KMS-11 (cell line): ENCODE data around the gene WDR64.
"Not testable (repeated sequence)": the region's sequence is repeated elsewhere in the genome, so short reads cannot be mapped to it uniquely, and the experiment has no call there.

ENCODE experiments used
- H2AFZ ChIP-seq: fragments of 200-600 bp; sonication (generic); 2 replicates; pipeline ENCODE4 v1.6.1; 2016; ENCODE audit warnings: antibody characterized with exemption, mixed run types, low read depth
- H3K27ac ChIP-seq: fragments of 200-600 bp; sonication (generic); 2 replicates; pipeline ENCODE4 v1.6.1; 2016; ENCODE audit warnings: mild to moderate bottlenecking, mixed run types
- H3K27me3 ChIP-seq: fragments of 200-600 bp; sonication (generic); 2 replicates; pipeline ENCODE4 v1.6.1; 2017; ENCODE audit warnings: mild to moderate bottlenecking, low read depth, mixed run types, moderate library complexity; ENCODE audit not compliant: insufficient read depth
- H3K36me3 ChIP-seq: fragments of 200-600 bp; sonication (generic); 2 replicates; pipeline ENCODE4 v1.6.1; 2017; ENCODE audit warnings: mild to moderate bottlenecking, mixed run types; ENCODE audit not compliant: insufficient read depth
- H3K4me1 ChIP-seq: fragments of 200-600 bp; sonication (generic); 2 replicates; pipeline ENCODE4 v1.6.1; 2016; ENCODE audit warnings: mild to moderate bottlenecking, low read depth, mixed run types; ENCODE audit not compliant: poor library complexity, severe bottlenecking
- H3K4me2 ChIP-seq: fragments of 200-600 bp; sonication (generic); 2 replicates; pipeline ENCODE4 v1.7.0; 2016; ENCODE audit warnings: mild to moderate bottlenecking, mixed run types
- H3K4me3 ChIP-seq: fragments of 200-600 bp; sonication (generic); IDR thresholded peaks from 2 replicates; pipeline ENCODE4 v1.6.1; 2017; ENCODE audit warnings: low read depth, low read length, mixed read lengths; ENCODE audit not compliant: insufficient read depth
- H3K79me2 ChIP-seq: fragments of 200-600 bp; sonication (generic); 2 replicates; pipeline ENCODE4 v1.6.1; 2016; ENCODE audit warnings: low read depth, mixed run types; ENCODE audit not compliant: insufficient read depth
- H3K9ac ChIP-seq: fragments of 200-600 bp; sonication (generic); 2 replicates; pipeline ENCODE4 v1.6.1; 2016; ENCODE audit warnings: mild to moderate bottlenecking, mixed run types
- H4K20me1 ChIP-seq: fragments of 200-600 bp; sonication (generic); 2 replicates; pipeline ENCODE4 v1.6.1; 2016; ENCODE audit warnings: mild to moderate bottlenecking, mixed run types; ENCODE audit not compliant: insufficient read depth
- CTCF ChIP-seq: fragments of 200-600 bp; sonication (generic); conservative IDR thresholded peaks from 2 replicates; pipeline ENCODE4 v1.6.1; 2017; ENCODE audit warnings: low read depth, mild to moderate bottlenecking, antibody characterized with exemption, low read length, moderate library complexity, mixed read lengths

WDR64 gene

GRCh38 chr1:241648159-241648558, 3.9 kb upstream of the WDR64 start:
- Histone ChIP-seq H3K4me2 (no peak overlapping the region), H3K4me3 (no peak overlapping the region), H2AFZ (no peak overlapping the region), H4K20me1 (no peaks in the 10 kb centered on the region), H3K27me3 (no peaks in the 10 kb centered on the region), H3K27ac (no peak overlapping the region), H3K9ac (no peak overlapping the region), H3K79me2 (no peaks in the 10 kb centered on the region), H3K4me1 (no peaks in the 10 kb centered on the region), H3K36me3 (no peaks in the 10 kb centered on the region)
- TF ChIP-seq CTCF = no peak

DNA sequence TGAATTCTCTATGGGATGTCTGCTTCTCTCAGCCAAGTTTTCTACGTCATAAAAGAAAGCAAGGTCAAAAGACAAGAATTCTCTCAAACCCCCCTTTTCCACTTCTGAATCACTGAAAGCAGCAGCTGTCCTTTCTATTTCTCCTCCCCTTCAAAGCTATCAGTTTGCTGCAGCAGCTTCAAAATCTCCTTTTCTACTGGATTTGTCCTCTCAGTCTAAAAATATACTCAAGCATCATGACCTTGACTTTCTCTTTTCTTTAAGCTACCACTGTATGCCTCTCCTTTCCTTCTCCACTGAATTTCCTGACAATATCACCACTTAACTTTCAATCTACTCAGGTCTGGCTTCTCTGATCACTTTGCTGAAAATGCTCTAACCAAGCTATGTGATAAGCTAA, 1.9 kb downstream of the WDR64 start:
- Histone ChIP-seq H3K9ac (no peak overlapping the region), H4K20me1 (no peaks in the 10 kb centered on the region), H3K36me3 (no peaks in the 10 kb centered on the region), H3K4me1 (no peaks in the 10 kb centered on the region), H2AFZ (no peak overlapping the region), H3K4me3 (no peak overlapping the region), H3K27ac (no peak overlapping the region), H3K4me2 (no peak overlapping the region), H3K79me2 (no peaks in the 10 kb centered on the region), H3K27me3 (no peaks in the 10 kb centered on the region)
- no peak for TF ChIP-seq CTCF

- TF ChIP-seq CTCF = no peak
- Histone ChIP-seq H3K27ac (no peak overlapping the region), H3K4me1 (no peaks in the 10 kb centered on the region), H4K20me1 (no peaks in the 10 kb centered on the region), H3K9ac (no peak overlapping the region), H3K4me2 (no peak overlapping the region), H2AFZ (no peak overlapping the region), H3K27me3 (no peaks in the 10 kb centered on the region), H3K79me2 (no peaks in the 10 kb centered on the region), H3K36me3 (no peaks in the 10 kb centered on the region), H3K4me3 (no peak overlapping the region)
Observed at GRCh38 chr1:241654641-241655040, 2.6 kb downstream of the WDR64 start.

DNA sequence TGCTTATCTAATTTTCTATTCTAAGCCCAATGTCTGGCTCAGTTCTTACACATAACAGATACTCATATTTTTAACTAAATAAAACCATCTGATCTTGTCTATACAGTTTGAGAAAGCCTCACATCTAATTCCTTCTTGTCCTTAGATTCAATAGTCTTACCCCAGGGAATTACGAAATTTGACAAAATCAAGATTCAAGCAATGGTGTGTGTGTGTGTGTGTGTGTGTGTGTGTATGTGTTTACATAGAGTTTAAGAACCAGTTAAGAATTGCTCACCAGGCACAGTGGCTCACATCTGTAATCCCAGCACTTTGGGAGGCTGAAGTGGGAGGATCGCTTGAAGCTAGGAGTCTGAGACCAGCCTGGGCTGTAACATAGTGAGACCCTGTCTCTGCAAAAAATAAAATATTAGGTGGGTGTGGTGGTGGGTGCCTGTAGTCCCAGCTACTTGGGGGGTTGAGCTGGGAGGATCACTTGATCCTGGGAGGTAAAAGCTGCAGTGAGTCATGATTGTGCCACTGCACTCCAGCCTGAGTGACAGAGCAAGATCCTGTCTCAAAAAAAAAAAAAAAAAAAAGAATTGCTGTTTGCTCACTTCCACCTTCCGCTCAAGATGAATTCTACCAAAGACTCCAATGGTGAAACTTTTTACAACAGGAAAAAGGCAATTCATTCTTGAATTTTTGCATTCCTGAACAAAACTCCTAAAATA, 6.2 kb downstream of the WDR64 start:
- Histone ChIP-seq H3K27ac (no peak overlapping the region), H3K4me3 (no peak overlapping the region), H2AFZ (no peak overlapping the region), H3K4me1 (no peaks in the 10 kb centered on the region), H3K4me2 (no peak overlapping the region), H3K27me3 (no peaks in the 10 kb centered on the region), H3K36me3 (no peaks in the 10 kb centered on the region), H3K9ac (no peak overlapping the region), H3K79me2 (no peaks in the 10 kb centered on the region), H4K20me1 (no peaks in the 10 kb centered on the region)
- TF ChIP-seq CTCF = no peak

GRCh38 chr1:241659016-241659415, 6.9 kb downstream of the WDR64 start:
- not testable (repeated sequence) for H3K4me2 ChIP-seq, H3K79me2 ChIP-seq, H3K4me3 ChIP-seq, H3K27ac ChIP-seq, H3K36me3 ChIP-seq, H3K4me1 ChIP-seq, H4K20me1 ChIP-seq, H3K9ac ChIP-seq, H2AFZ ChIP-seq, H3K27me3 ChIP-seq
